NCI-H69 (cell line): Measurements from ENCODE around the gene REC114.
"Not testable (repeated sequence)": the region's sequence is repeated elsewhere in the genome, so short reads cannot be mapped to it uniquely, and the experiment has no call there.

Experiments used
- DNase-seq: peaks from one replicate; lab custom pipeline; 2025; lab: John Stamatoyannopoulos, UW

REC114 gene, protein sequence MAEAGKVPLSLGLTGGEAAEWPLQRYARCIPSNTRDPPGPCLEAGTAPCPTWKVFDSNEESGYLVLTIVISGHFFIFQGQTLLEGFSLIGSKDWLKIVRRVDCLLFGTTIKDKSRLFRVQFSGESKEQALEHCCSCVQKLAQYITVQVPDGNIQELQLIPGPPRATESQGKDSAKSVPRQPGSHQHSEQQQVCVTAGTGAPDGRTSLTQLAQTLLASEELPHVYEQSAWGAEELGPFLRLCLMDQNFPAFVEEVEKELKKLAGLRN

DNA sequence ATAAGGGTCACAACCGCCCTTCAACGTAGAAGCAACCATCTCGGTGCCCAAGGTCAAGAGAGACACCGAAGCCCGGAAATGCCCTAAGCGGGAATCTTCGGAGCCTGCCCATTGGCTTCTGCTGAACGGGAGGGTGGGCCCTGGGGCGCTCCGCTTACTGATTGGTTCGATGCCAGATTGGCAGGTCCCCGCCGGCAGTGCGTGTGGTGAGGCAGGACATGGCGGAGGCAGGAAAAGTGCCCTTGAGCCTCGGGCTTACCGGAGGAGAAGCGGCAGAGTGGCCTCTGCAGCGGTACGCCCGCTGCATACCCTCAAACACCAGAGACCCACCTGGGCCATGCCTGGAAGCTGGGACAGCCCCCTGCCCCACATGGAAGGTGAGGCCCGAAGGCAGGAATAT is at the start of gene REC114:
TSS of gene REC114 (plus strand) at position 197 of the 400 bp plus-strand sequence. CDS start at position 219, 22 bp downstream.
- DNase-seq = no peak

DNA sequence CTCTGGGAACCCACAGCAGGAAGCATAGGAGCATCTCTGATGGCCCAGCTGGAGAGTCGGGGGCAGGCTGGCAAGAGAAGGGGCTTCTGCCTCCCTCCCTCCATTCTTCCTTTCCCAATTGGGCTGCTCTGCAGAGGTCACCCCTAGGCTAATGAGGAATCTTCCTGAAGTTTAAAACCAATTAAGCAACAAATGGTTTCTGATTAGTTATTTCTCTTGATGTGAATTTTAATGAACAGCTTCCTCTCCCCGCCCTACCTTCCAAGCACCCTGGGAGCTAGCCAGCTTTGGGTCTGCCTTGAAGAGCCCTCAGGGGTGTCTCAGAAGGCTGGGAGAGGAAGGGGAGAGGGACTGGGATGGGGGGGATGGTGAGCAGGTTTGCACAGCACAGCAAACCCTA is 49.6 kb upstream of the REC114 start:
- DNase-seq = no peak

DNA sequence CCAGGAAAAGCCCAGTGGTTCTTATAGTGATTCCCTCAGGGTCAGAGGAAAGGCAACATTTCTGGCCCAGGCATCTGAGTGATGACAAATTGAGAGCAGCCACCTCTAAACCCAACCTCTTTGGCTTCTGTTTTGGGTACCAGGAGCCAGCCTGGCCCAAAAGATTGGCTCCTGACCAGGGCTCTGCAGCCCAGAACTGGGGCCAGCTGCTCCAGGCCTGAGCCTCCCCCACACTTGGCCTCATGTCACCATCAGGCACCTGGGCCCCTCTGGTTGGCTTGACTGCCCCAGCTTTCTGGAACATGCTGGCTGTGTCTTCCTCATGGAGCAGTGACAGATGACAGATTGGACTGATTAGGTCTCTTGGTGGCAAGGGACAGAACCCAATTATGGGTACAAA is 48.2 kb upstream of the REC114 start:
- no peak for DNase-seq

DNA sequence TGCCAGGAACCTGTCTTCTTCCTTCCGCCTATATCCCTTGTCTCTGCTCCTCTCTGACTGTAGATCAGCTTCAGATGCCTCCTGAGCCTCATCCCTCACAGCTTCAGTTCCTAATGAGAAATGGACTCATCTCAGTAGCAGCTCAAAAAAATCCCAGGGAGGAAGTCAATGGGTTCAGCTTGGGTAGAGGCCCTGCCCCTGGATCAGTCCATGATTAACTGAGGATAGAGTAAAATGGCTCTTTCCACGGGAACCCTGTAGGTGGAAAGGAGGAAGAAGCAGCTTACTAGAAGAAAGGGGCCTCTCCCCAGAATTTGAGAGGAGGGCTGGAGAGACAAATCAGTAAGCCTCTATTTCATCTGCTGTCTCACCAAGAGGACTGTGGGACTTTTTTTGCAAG is 47.3 kb upstream of the REC114 start:
- DNase-seq = no peak

DNA sequence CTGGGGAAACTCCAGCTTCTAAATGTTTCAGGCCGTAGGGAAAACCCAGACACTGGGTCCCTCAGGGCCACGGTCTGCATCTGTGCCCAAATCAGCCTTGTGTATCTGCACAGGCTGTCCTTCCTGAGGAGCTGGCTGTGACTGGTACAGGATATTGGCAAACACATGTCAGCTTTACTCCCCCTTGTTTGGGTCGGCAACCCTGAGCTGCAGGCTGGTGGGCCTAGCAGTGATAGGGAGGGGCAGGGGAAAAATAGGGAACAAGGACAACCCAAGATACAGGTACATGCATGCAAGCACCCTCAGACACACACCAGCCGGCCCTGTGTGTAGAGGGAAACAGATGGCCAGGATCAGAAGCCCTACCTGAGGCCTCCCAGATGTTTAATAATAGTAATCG is 45.5 kb upstream of the REC114 start:
- peak; percentile 28 for DNase-seq

DNA sequence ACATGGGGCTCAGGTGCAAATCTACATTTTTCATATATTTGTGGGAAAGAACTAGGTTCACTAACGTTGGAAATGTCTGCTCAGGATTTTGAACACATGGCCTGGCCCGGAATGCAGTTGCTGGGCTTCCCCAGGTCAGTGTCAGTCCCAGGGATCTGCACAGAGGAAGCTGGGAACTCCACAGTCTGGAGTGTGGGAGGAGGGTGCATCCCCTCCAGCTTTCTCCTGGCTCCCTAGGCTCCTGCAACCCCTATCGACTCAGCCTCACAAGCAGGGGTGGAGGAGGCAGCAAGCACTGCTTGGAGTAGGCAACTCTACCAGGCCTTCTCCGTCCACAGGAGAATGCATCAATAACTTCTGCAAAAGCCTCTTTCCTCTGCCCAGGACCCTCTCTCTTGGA is 44.1 kb upstream of the REC114 start:
- DNase-seq = no peak

DNA sequence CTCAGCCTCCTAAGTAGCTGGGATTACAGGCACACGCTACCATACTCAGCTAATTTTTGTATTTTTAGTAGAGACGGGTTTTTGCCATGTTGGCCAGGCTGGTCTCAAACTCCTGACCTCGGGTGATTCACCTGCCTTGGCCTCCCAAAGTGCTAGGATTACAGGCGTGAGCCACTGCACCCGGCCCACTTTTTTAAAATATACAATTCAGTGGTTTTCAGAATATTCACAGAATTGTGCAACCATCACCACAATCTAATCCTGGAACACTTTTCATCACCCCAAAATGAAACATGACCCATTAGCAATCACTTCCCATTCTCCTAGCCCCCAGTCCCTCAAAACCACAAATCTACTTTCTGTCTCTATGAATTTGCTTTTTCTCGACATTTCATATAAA is 42.7 kb upstream of the REC114 start:
- DNase-seq = not testable (repeated sequence)

DNA sequence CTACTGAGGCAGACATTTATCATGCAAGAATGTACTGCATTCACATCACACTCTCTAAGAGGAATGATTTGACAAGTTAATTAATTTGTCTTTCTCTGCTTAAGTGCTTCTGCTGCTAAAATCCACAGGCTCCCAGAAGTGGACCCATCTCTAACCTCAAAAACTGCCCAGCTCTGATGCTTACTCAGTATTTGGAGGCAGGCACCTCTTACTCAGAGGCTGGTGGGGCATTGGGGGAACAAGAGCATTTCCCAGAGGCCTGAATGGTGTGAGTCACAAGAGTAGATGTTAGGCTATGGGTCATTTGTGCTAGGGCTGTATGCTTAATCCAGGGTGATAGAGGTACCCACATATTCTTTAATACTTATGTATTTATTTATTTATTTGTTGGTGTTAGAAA is 39.8 kb upstream of the REC114 start:
- DNase-seq = no peak

DNA sequence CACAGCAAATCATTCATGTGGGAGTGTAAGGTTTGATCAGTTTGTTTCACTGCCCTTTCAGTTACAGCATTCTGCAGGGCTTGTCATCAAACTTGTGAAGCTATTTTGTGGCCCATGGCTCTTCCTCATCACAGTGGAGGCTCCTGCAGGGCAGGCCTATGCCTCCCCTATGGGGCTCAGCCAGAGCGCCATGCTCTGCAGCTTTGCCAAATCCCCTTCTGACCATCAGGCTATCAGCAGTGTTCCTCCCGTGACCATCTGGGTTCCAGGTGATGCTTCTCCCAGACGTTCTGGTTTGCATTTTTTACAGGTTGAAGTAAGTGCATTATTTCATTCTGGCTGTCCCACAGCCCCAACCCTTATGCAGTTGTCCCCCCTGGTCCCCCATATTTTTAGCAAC is 28.1 kb upstream of the REC114 start:
- no peak for DNase-seq

DNA sequence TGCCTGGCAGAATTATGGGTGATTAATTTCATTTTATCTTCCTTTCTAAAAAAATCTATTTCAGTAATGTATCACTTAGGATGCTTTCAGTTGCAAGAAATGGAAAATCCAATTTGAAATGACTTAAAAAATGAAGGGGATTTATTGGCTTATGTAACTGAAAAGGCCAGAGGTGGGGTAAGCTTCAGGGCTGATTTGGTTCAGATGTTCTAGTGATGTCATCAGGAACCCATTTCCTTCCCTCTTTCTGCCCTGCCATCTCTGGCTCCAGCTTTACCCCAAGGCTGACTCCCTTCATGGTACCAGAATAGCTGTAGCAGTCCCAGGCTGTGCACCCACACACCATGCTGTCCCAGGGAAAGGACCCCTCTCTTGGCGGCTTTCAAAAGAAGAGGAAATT is 18.5 kb upstream of the REC114 start:
- no peak for DNase-seq

DNA sequence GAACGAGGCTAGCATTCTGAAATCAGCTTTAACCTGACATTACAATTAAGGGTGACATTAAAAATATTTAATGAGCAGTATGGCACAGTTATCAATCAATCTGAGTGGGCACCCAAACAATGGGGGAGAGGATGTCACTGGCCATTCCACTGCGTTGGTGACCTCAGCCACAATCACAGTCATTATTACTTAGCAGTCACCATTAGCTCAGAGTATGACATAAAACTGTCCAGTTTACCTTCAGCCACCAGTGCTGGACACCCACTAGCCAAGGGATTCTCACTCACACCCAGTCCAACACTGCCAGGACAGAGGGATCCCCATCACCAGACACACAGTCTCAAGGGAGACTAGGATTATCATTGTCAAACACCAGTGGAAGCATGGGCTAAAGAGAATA is 17.5 kb upstream of the REC114 start:
- DNase-seq = no peak

DNA sequence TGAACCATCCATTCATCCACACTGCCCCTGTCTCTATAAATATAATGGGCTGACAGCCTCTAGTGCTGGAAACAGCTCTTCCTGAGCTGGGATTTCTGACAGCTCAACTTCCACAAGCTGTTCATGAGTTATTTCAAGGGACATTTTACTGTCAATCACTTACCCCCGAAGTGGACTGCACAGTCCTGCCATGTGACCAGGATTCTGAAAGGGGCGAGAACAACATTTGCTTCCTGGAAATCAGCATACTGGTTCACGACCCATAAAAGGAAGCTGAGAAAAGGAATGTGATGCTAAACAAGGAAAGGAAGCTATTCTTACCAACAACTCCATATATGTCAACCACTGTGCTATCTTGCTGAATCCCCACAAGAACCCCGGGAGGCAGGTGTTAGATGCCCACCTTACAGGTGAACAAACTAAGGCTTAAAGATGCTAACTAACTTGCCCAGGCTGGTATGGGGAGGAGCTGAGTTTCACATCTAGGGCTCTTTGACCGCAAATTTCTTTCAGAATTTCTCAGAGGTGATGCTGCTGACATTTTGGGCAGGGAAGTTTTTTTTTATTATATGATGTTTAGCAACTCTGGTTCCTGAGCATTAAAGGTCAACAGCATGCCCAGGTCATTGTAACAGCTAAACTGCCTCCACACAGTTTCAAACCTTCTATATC is 16.5 kb upstream of the REC114 start:
- DNase-seq = no peak

DNA sequence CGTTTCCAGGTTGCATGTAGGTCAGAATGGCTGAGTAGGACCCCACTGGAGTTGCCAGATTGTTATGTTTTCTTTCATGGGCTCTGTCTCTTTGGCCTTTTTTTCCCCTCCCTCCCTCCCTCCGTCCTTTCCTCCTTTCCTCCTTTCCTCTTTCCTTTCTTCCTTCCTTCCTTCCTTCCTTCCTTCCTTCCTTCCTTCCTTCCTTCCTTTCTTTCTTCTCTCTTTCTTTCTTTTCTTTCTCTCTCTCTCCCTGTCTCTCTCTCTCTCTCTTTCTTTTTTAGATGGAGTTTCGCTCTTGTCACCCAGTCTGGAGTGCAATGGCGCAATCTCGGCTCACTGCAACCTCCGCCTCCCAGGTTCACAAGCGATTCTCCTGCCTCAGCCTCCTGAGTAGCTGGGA is 11.6 kb upstream of the REC114 start:
- not testable (repeated sequence) for DNase-seq

DNA sequence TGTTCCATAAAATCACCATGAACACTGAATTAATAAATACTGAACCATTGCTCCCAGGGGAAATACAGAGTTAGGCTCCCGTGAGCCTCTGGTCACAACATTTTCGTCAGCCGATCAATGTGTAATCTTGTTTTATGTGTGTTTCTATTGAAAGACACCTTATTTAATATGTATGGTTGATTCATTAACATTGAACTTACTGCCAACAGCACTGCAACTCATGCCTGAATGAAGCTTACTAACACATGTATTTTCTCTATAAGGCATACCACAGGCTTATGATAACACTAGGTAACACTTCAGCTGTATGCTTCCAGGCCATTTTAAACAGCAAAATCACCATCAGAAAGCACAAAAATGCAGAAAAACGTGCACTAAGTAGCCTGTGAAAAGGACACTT is 9.1 kb upstream of the REC114 start:
- no peak for DNase-seq

DNA sequence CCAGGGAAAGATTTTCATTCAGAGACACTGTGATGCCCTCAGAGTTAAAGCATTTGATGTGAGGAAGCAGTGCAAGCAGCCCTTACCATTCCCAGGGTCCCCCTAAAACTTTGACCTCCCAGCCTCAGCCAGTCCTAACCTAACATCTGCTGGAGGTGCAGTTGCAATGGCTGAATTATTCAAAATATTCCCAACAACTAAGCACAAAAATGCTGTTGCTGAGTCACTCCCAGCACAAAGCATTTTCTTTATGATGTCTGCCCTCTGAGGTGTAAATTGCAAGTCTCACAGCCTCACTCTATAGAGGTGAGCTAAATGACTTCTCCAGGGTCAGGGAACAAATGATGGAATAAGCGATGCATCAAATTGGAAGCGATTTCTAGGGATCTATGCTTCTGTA is 6.4 kb upstream of the REC114 start:
- no peak for DNase-seq

DNA sequence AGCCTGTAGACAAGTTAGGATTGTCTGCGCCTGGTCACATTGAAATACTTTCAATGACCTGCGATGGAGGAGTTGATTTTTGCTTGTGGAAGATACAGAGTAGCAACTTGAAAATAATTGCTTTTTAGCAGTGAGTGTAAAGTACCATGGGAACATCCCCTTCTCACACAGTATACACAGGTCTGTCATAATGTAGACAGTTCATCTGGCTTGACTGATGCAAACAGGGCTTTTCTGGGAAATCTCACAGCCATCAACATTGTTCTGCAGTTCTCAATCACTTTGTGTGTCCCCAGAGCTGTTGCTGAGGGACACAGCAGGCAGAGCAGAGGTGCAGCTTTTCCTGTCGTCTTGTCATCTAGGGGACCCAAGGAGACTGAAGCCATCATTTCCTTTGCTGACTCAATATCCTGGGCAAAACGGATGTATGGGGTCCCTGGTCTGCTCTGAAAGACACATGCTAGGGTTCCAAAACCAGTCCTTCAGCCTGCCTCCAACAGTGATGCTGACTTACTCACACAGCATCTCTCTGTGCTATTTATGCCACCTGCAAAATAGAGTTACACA is 5.3 kb upstream of the REC114 start:
- no peak for DNase-seq

DNA sequence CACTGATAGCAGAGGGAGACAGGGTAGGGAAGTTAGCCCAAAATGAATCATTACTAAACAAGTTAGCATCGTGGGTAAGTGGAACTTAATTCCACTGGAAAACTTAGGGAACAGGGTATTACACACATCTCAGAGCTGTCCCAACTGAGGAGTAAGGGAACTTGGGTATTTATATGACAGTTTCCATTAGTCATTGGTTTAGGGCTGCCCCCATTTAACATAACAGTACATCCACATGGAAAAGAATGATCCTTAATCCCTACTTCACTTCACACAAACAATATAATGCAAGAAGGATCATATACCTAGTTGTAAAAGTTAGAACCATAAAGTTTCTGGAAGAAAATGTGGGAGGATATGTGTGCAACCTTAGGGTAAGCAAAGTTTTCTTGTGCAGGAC is 4.3 kb upstream of the REC114 start:
- no peak for DNase-seq

DNA sequence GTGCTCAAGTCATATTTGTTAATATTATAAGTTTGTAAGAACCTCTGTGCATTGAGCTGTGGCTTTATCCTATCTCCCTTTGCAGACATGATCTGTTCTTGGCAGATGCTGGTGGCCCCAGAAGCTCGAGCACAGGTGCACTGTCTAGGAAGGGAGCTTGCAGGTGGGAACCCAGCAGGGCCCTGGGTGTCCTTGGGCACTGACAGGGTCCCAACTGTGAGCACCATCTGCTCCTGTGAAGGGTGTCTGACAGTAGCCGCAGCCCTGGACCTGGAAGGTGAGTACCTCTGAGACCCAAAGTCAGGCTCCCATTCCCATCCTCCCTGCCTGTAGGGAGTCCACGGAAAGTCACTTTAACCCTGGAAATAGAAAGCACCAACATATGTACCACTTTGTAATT is 2.4 kb upstream of the REC114 start:
- DNase-seq = peak; percentile 13

DNA sequence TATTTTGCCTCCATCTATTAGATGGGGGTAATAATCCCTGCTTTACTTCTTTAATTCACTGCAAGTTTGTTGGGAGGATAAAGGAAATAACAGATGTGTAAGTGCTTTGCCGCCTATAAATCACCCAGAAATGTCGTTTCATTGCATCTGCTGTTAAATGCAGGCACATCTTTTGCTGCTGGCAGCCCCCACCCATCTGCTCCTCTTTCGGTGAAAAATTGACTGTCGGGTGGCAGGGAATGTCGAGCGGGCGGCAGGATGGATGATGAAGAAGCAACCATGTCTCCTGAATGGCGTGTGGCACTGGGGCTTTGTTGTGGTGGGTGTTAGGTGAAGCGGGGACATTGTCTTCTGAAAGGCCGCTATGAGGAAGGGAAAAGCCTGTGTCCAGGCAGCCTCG is 543 bp upstream of the REC114 start:
- no peak for DNase-seq

DNA sequence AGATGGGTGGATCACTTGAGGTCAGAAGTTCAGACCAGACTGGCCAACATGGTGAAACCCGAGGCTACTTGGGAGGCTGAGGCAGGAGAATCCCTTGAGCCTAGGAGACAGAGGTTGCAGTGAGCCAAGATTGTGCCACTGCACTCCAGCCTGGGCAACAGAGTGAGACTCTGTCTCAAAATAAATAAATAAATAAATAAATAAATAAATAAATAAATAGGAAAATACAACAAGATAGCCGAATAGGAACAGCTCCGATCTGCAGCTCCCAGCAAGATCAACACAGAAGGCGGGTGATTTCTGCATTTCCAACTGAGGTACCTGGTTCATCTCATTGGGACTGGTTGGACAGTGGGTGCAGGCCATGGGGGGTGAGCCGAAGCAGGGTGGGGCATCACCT is 4.5 kb downstream of the REC114 start:
- not testable (repeated sequence) for DNase-seq

DNA sequence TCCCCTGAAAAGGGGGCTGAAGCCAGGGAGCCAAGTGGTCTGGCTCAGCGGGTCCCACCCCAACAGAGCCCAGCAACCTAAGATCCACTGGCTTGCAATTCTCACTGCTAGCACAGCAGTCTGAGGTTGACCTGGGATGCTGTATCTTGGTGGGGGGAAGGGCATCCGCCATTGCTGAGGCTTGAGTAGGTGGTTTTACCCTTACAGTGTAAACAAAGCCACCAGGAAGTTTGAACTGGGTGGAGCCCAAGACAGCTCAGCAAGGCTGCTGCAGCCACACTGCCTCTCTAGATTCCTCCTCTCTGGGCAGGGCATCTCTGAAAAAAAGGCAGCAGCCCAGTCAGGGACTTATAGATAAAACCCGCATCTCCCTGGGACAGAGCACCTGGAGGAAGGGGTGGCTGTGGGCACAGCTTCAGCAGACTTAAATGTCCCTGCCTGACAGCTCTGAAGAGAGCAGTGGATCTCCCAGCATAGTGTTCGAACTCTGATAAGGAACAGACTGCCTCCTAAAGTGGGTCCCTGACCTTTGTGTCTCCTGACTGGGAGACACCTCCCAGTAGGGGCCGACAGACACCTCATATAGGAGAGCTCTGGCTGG is 5.3 kb downstream of the REC114 start:
- not testable (repeated sequence) for DNase-seq

DNA sequence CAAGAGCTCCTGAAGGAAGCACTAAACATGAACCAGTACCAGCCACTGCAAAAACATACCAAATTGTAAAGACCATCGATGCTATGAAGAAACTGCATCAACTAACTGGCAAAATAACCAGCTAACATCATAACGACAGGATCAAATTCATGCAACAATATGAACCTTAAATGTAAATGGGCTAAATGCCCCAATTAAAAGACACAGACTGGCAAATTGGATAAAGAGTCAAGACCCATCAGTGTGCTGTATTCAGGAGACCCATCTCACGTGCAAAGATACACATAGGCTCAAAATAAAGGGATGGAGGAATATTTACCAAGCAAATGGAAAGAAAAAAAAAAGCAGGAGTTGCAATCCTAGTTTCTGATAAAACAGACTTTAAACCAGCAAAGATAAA is 7.0 kb downstream of the REC114 start:
- DNase-seq = not testable (repeated sequence)

DNA sequence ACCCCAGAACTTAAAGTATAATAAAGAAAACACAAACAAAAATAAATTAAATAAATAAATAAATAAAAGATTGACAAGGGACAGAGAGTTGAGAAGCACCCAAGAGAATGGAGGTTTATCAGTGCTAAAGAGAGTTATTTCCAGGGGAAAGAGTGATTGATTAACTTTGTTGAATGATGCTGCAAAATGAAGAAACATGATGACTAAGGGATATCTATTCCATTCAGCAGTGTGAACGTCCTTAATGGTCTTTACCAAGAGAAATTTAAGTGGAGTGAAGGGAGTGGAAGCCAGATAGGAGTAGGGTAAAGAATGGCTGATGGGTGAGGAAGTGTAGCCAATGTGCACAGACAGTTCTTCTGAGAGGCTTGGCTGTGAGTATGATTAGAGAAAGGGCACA is 11.1 kb downstream of the REC114 start:
- DNase-seq = no peak
